Glutamatergic neuron (in vitro differentiated cells): Measurements from ENCODE around the gene RAPGEF3. TPM values are rescaled to one million over a fixed set of nuclear protein-coding genes. Genes with fewer than 3 reads are reported as not detected.

Source experiments
- DNase-seq: peaks from one replicate; pipeline ENCODE4 v3.0.0; 2022
- H3K27ac Mint-ChIP-seq: one replicate; pipeline ENCODE4 v1.8.0; 2020; ENCODE audit warnings: mild to moderate bottlenecking, mixed read lengths, inconsistent platforms; ENCODE audit not compliant: unreplicated experiment
- H3K27me3 Mint-ChIP-seq: one replicate; pipeline ENCODE4 v1.8.0; 2020; ENCODE audit warnings: mild to moderate bottlenecking, moderate library complexity, mixed read lengths, inconsistent platforms; ENCODE audit not compliant: unreplicated experiment
- H3K36me3 Mint-ChIP-seq: one replicate; pipeline ENCODE4 v1.8.0; 2020; ENCODE audit warnings: mild to moderate bottlenecking, mixed read lengths, inconsistent platforms; ENCODE audit not compliant: unreplicated experiment
- H3K4me1 Mint-ChIP-seq: one replicate; pipeline ENCODE4 v1.8.0; 2020; ENCODE audit warnings: mild to moderate bottlenecking, low read depth, mixed read lengths, inconsistent platforms; ENCODE audit not compliant: unreplicated experiment
- H3K4me3 Mint-ChIP-seq: one replicate; pipeline ENCODE4 v1.8.0; 2020; ENCODE audit warnings: mild to moderate bottlenecking, mixed read lengths, inconsistent platforms; ENCODE audit not compliant: unreplicated experiment
- H3K9me3 Mint-ChIP-seq: one replicate; pipeline ENCODE4 v1.8.0; 2020; ENCODE audit warnings: mild to moderate bottlenecking, moderate library complexity, mixed read lengths, inconsistent platforms; ENCODE audit not compliant: unreplicated experiment
- CTCF ChIP-seq: fragments of 200-600 bp; sonication (generic); IDR thresholded peaks from one replicate; pipeline ENCODE4 v1.5.0; 2021; ENCODE audit not compliant: partially characterized antibody, unreplicated experiment
- total RNA-seq: library from RNA; stranded (reverse); fragmentation: NEBNext Ultra II Directional; extraction: Animal tissue kit (Norgen Biotek cat#: 25700); gene quantifications from one replicate; pipeline ENCODE4 v1.2.1, GENCODE V29; 2021; ENCODE audit not compliant: unreplicated experiment

Gene RAPGEF3
- total RNA-seq, 1 donor from 2014 or later: 0.81 TPM

- peaks cover 4% of the 10 kb centered on the region for H3K4me1 Mint-ChIP-seq
- peaks cover 5% of the 10 kb centered on the region for H3K27me3 Mint-ChIP-seq
- H3K36me3 Mint-ChIP-seq: peaks cover 5% of the 10 kb centered on the region
- no peak overlapping the region for H3K4me3 Mint-ChIP-seq
- H3K27ac Mint-ChIP-seq: no peak overlapping the region
- DNase-seq: no peak
- no peak for TF ChIP-seq CTCF
- H3K9me3 Mint-ChIP-seq: peaks cover 2% of the 10 kb centered on the region
These were observed 36.6 kb upstream of the RAPGEF3 start for GRCh38 chr12:47795121-47795813.

GRCh38 chr12:47794679-47795078 lies 36.0 kb upstream of the RAPGEF3 start:
- Mint-ChIP-seq H3K9me3 (peaks cover 2% of the 10 kb centered on the region), H3K4me3 (no peak overlapping the region), H3K27ac (no peak overlapping the region), H3K4me1 (peaks cover 4% of the 10 kb centered on the region), H3K36me3 (peaks cover 5% of the 10 kb centered on the region), H3K27me3 (peaks cover 5% of the 10 kb centered on the region)
- no peak for TF ChIP-seq CTCF
- DNase-seq: no peak

- Mint-ChIP-seq H3K36me3 (peaks cover 5% of the 10 kb centered on the region), H3K27ac (no peak overlapping the region), H3K9me3 (peaks cover 2% of the 10 kb centered on the region), H3K4me3 (no peak overlapping the region), H3K4me1 (peaks cover 4% of the 10 kb centered on the region), H3K27me3 (peaks cover 8% of the 10 kb centered on the region)
- DNase-seq: no peak
- no peak for TF ChIP-seq CTCF
These were observed 34.5 kb upstream of the RAPGEF3 start for GRCh38 chr12:47793015-47793681.

GRCh38 chr12:47791874-47792273 lies 33.2 kb upstream of the RAPGEF3 start:
- no peak for TF ChIP-seq CTCF
- Mint-ChIP-seq H3K27ac (no peak overlapping the region), H3K36me3 (peaks cover 5% of the 10 kb centered on the region), H3K9me3 (peaks cover 2% of the 10 kb centered on the region), H3K4me1 (peaks cover 4% of the 10 kb centered on the region), H3K27me3 (peaks cover 8% of the 10 kb centered on the region), H3K4me3 (no peak overlapping the region)
- no peak for DNase-seq

GRCh38 chr12:47791351-47791746 lies 32.7 kb upstream of the RAPGEF3 start:
- peaks cover 8% of the 10 kb centered on the region for H3K27me3 Mint-ChIP-seq
- H3K36me3 Mint-ChIP-seq: peaks cover 5% of the 10 kb centered on the region
- H3K4me1 Mint-ChIP-seq: peaks cover 4% of the 10 kb centered on the region
- peak overlapping the region; percentile 38 for H3K27ac Mint-ChIP-seq
- no peak for DNase-seq
- TF ChIP-seq CTCF: no peak
- H3K4me3 Mint-ChIP-seq: no peak overlapping the region
- H3K9me3 Mint-ChIP-seq: peaks cover 2% of the 10 kb centered on the region
